Muscle of leg (tissue), 9 donors: ENCODE results near the gene PRPH2. TPM values are rescaled to one million over a fixed set of nuclear protein-coding genes. Genes with fewer than 3 reads are reported as not detected.

Experiments used
- polyA plus RNA-seq, 8 donors: library from polyadenylated mRNA; unstranded; fragments of 120-200 nt; gene quantifications; one replicate each; pipeline versions ENCODE4 v1.2.1 to v1.2.3, GENCODE V29; 2013; ENCODE audit warnings: inconsistent platforms in 1 of 8, low replicate concordance in 1 of 8; ENCODE audit not compliant: insufficient read length in 8 of 8, insufficient read depth in 1 of 8
- total RNA-seq: library from RNA; stranded (reverse); fragments of 120-200 nt; gene quantifications from one replicate; pipeline ENCODE4 v1.2.4, GENCODE V29; 2013

The PRPH2 gene
- total and polyA plus RNA-seq, 9 donors: 2.1 to 6.2 (median 5.2) TPM

Other genes with a start within 250 kb of the PRPH2 start
- 22.6 TPM for gene UBR2, start 158.6 kb downstream of the PRPH2 start, total RNA-seq
- 10 to 100 TPM; 13.5 to 18.6 (median 15.1) TPM for gene UBR2, start 158.6 kb downstream of the PRPH2 start, polyA plus RNA-seq
- 27.0 TPM for gene TBCC, start 23.5 kb upstream of the PRPH2 start, total RNA-seq
- gene TBCC, start 23.5 kb upstream of the PRPH2 start, polyA plus RNA-seq: 10 to 100 TPM; 14.3 to 19.0 (median 16.0) TPM
- gene BICRAL, start 59.5 kb upstream of the PRPH2 start, total RNA-seq: 8.1 TPM
- gene BICRAL, start 59.5 kb upstream of the PRPH2 start, polyA plus RNA-seq: 10 to 100 TPM in 7 of 8 donors, 1 to 10 TPM in 1; 9.9 to 12.8 (median 10.8) TPM
- 78.6 TPM for gene RPL7L1, start 157.0 kb upstream of the PRPH2 start, total RNA-seq
- 10 to 100 TPM; 60.7 to 87.9 (median 74.9) TPM for gene RPL7L1, start 157.0 kb upstream of the PRPH2 start, polyA plus RNA-seq
- not detected for gene PTCRA, start 193.5 kb upstream of the PRPH2 start, total RNA-seq
- gene PTCRA, start 193.5 kb upstream of the PRPH2 start, polyA plus RNA-seq: under 1 TPM in 3 of 8 donors, not detected in 5; 0.16 to 0.27 (median 0.25) TPM
- gene CNPY3, start 206.9 kb upstream of the PRPH2 start, total RNA-seq: 16.8 TPM
- gene CNPY3, start 206.9 kb upstream of the PRPH2 start, polyA plus RNA-seq: 10 to 100 TPM; 27.3 to 41.6 (median 33.1) TPM
- gene GNMT, start 238.2 kb upstream of the PRPH2 start, total RNA-seq: 0.22 TPM
- gene GNMT, start 238.2 kb upstream of the PRPH2 start, polyA plus RNA-seq: 1 to 10 TPM in 1 of 8 donors, under 1 TPM in 7; 0.10 to 1.0 (median 0.51) TPM